Liver (tissue), 9 donors: ENCODE measurements around the gene VASN. TPM values are rescaled to one million over a fixed set of nuclear protein-coding genes. Genes with fewer than 3 reads are reported as not detected.

Experiments
- DNase-seq: peaks from one replicate; pipeline ENCODE4 v3.0.0-alpha.2; 2017; ENCODE audit warnings: low spot score
- H3K27ac ChIP-seq, 2 donors: one replicate each; pipeline ENCODE4 v1.7.0; 2013; ENCODE audit warnings: inconsistent platforms in 2 of 2, low read length in 2 of 2, control low read depth in 1 of 2, low read depth in 1 of 2, mild to moderate bottlenecking in 1 of 2
- H3K27me3 ChIP-seq, 4 donors: one replicate each; pipeline versions ENCODE4 v1.6.1 to v1.7.0; 2013; ENCODE audit warnings: low read length in 3 of 4, inconsistent platforms in 1 of 4, mild to moderate bottlenecking in 1 of 4, moderate library complexity in 1 of 4; ENCODE audit not compliant: control insufficient read depth in 4 of 4, insufficient read depth in 4 of 4
- H3K36me3 ChIP-seq, 4 donors: one replicate each; pipeline versions ENCODE4 v1.6.1 to v1.7.0; 2013; ENCODE audit warnings: low read length in 3 of 4, mild to moderate bottlenecking in 3 of 4, low read depth in 1 of 4, moderate library complexity in 1 of 4; ENCODE audit not compliant: control insufficient read depth in 4 of 4, insufficient read depth in 3 of 4
- H3K4me1 ChIP-seq, 4 donors: one replicate each; pipeline versions ENCODE4 v1.6.1 to v1.7.0; 2013; ENCODE audit warnings: low read length in 3 of 4, mild to moderate bottlenecking in 3 of 4, moderate library complexity in 1 of 4; ENCODE audit not compliant: control insufficient read depth in 4 of 4, insufficient read depth in 4 of 4
- H3K4me3 ChIP-seq, 3 donors: one replicate each; pipeline versions ENCODE4 v1.6.1 to v1.7.0; 2013; ENCODE audit warnings: low read length in 3 of 3, control low read depth in 1 of 3, low read depth in 1 of 3, mild to moderate bottlenecking in 1 of 3
- H3K9ac ChIP-seq, 2 donors: one replicate each; pipeline ENCODE4 v1.7.0; 2013; ENCODE audit warnings: low read length in 2 of 2, mild to moderate bottlenecking in 2 of 2, moderate library complexity in 2 of 2, control low read depth in 1 of 2, low read depth in 1 of 2
- H3K9me3 ChIP-seq, 4 donors: one replicate each; pipeline versions ENCODE4 v1.6.1 to v1.7.0; 2013; ENCODE audit warnings: low read length in 3 of 4; ENCODE audit not compliant: control insufficient read depth in 4 of 4
- ATF3 ChIP-seq: IDR thresholded peaks from 2 replicates; pipeline ENCODE4 v1.6.1; 2016; ENCODE audit warnings: antibody characterized with exemption
- CTCF ChIP-seq: fragments of 150-350 bp; IDR thresholded peaks from 2 replicates; pipeline ENCODE4 v1.5.1; 2017; ENCODE audit warnings: improper control_type of control experiment, low read depth, low read length; ENCODE audit not compliant: missing input control
- EGR1 ChIP-seq, 2 donors: IDR thresholded peaks; 2 replicates each; pipeline ENCODE4 v1.6.1; 2016 to 2018; ENCODE audit warnings: antibody characterized with exemption in 2 of 2, low read depth in 2 of 2
- FOXA1 ChIP-seq: IDR thresholded peaks from 2 replicates; pipeline ENCODE4 v1.6.1; 2016; ENCODE audit warnings: antibody characterized with exemption
- FOXA2 ChIP-seq: IDR thresholded peaks from 2 replicates; pipeline ENCODE4 v1.6.1; 2016; ENCODE audit warnings: antibody characterized with exemption
- GABPA ChIP-seq, 2 donors: IDR thresholded peaks in 1 of 2; conservative IDR thresholded peaks in 1 of 2; 2 replicates each; pipeline ENCODE4 v1.6.1; 2016; ENCODE audit warnings: antibody characterized with exemption in 2 of 2, mild to moderate bottlenecking in 1 of 2, moderate library complexity in 1 of 2
- HNF4A ChIP-seq, 2 donors: conservative IDR thresholded peaks; 2 replicates each; pipeline ENCODE4 v1.6.1; 2016; ENCODE audit warnings: antibody characterized with exemption in 2 of 2, mild to moderate bottlenecking in 2 of 2
- HNF4G ChIP-seq: IDR thresholded peaks from 2 replicates; pipeline ENCODE4 v1.6.1; 2016; ENCODE audit warnings: antibody characterized with exemption
- MAX ChIP-seq: IDR thresholded peaks from 2 replicates; pipeline ENCODE4 v1.6.1; 2016; ENCODE audit warnings: antibody characterized with exemption
- NR2F2 ChIP-seq: IDR thresholded peaks from 2 replicates; pipeline ENCODE4 v1.6.1; 2016; ENCODE audit warnings: antibody characterized with exemption
- RAD21 ChIP-seq, 2 donors: IDR thresholded peaks; 2 replicates each; pipeline ENCODE4 v1.6.1; 2016; ENCODE audit warnings: antibody characterized with exemption in 2 of 2, mild to moderate bottlenecking in 2 of 2
- RXRA ChIP-seq, 2 donors: IDR thresholded peaks; 2 replicates each; pipeline ENCODE4 v1.6.1; 2017 to 2018; ENCODE audit warnings: antibody characterized with exemption in 2 of 2, mild to moderate bottlenecking in 1 of 2
- SP1 ChIP-seq: IDR thresholded peaks from 2 replicates; pipeline ENCODE4 v1.6.1; 2018; ENCODE audit warnings: antibody characterized with exemption, mild to moderate bottlenecking
- TAF1 ChIP-seq: conservative IDR thresholded peaks from 2 replicates; pipeline ENCODE4 v1.6.1; 2016; ENCODE audit warnings: antibody characterized with exemption, mild to moderate bottlenecking
- WGBS: extraction: QIAGEN DNeasy Blood & Tissue Kit; methylation state at CpG from one replicate; pipeline ENCODE4 v1.1.7; 2013; 5-methylcytosine and 5-hydroxymethylcytosine counted together
- polyA plus RNA-seq, 2 donors: library from polyadenylated mRNA; stranded (reverse) in 1 of 2; unstranded in 1 of 2; fragments of 200-250 nt in 1 of 2; fragments of >200 nt in 1 of 2; fragmentation: Nextera tagmentation in 1 of 2; extraction: Ambion mirVana in 1 of 2; gene quantifications; one replicate each; pipeline versions ENCODE4 v1.2.1 to v1.2.3, GENCODE V29; 2013 to 2015
- total RNA-seq, 2 donors: library from RNA; depleted of rRNA; stranded (reverse); fragments of >200 nt; gene quantifications; one replicate each; pipeline ENCODE4 v1.2.3, GENCODE V29; 2014
- donor health status: healthy.
- donor health status: healthy.
- donor health status: healthy.
- donor health status: healthy.
- donor health status: healthy.

Gene VASN
- total and polyA plus RNA-seq, 4 donors = 6.2 to 26.9 (median 21.2) TPM

- H3K36me3 ChIP-seq = peaks cover 0 to 9% (median 4%) of the 10 kb centered on the region in 4 donors
- peak; percentile 80 for DNase-seq
- no peak overlapping the region for H3K27ac ChIP-seq
- no peak for TF ChIP-seq FOXA1
- TF ChIP-seq RXRA (IDR thresholded peaks at IDR 0.05) = peak in 1 of 2 donors; percentile 41
- no peak for TF ChIP-seq TAF1
- TF ChIP-seq CTCF = peak; percentile 91
- TF ChIP-seq EGR1 (IDR thresholded peaks at IDR 0.05; ENCODE audit: low read depth in 2 of 2) = no peak
- TF ChIP-seq MAX = no peak
- TF ChIP-seq ATF3 = no peak
- TF ChIP-seq NR2F2 = peak; percentile 24
- TF ChIP-seq RAD21 (IDR thresholded peaks at IDR 0.05) = peak; percentile 87 to 93
- H3K9ac ChIP-seq = no peak overlapping the region
- H3K9me3 ChIP-seq = no peaks in the 10 kb centered on the region
- 43% methylated on average over 19 of the region's 19 CpGs for WGBS
- H3K27me3 ChIP-seq = no peaks in the 10 kb centered on the region
- H3K4me3 ChIP-seq = no peak overlapping the region
- peaks cover 0 to 4% (median 1%) of the 10 kb centered on the region in 4 donors for H3K4me1 ChIP-seq
Measured at GRCh38 chr16:4358831-4359561, 12.7 kb upstream of the VASN start.

GRCh38 chr16:4359914-4360313, 11.7 kb upstream of the VASN start:
- WGBS = 95% methylated on average over 3 of the region's 3 CpGs

GRCh38 chr16:4360538-4361021, 11.1 kb upstream of the VASN start:
- peaks cover 0 to 4% (median 1%) of the 10 kb centered on the region in 4 donors for H3K4me1 ChIP-seq
- no peaks in the 10 kb centered on the region for H3K9me3 ChIP-seq
- H3K36me3 ChIP-seq = peaks cover 0 to 9% (median 6%) of the 10 kb centered on the region in 4 donors
- DNase-seq = no peak
- no peak overlapping the region for H3K4me3 ChIP-seq
- whole genome bisulfite sequencing = 87% methylated on average over 11 of the region's 11 CpGs
- no peaks in the 10 kb centered on the region for H3K27me3 ChIP-seq
- no peak overlapping the region for H3K9ac ChIP-seq
- no peak overlapping the region for H3K27ac ChIP-seq
- TF ChIP-seq RAD21 (IDR thresholded peaks at IDR 0.05) = no peak
- no peak for TF ChIP-seq NR2F2
- no peak for TF ChIP-seq HNF4G
- no peak for TF ChIP-seq FOXA2
- TF ChIP-seq HNF4A (conservative IDR thresholded peaks at IDR 0.05) = no peak
- TF ChIP-seq SP1 = no peak
- TF ChIP-seq FOXA1 = no peak
- no peak for TF ChIP-seq GABPA (IDR thresholded peaks at IDR 0.05 in 1 of 2, conservative IDR thresholded peaks at IDR 0.05 in 1 of 2)

More at GRCh38 chr16:4359914-4360313, 11.7 kb upstream of the VASN start:
- no peak for TF ChIP-seq GABPA (IDR thresholded peaks at IDR 0.05 in 1 of 2, conservative IDR thresholded peaks at IDR 0.05 in 1 of 2)
- H3K9me3 ChIP-seq = no peaks in the 10 kb centered on the region
- no peak overlapping the region for H3K9ac ChIP-seq
- peaks cover 0 to 9% (median 6%) of the 10 kb centered on the region in 4 donors for H3K36me3 ChIP-seq
- no peaks in the 10 kb centered on the region for H3K27me3 ChIP-seq
- no peak overlapping the region for H3K27ac ChIP-seq
- H3K4me1 ChIP-seq = peaks cover 0 to 4% (median 1%) of the 10 kb centered on the region in 4 donors
- H3K4me3 ChIP-seq = no peak overlapping the region
- DNase-seq = no peak
